GM12891 (cell line): ENCODE results near the gene DIP2C.

Source experiments
- PAX5 ChIP-seq: IDR thresholded peaks from 2 replicates; pipeline ENCODE4 v1.6.1; 2011; ENCODE audit warnings: low read length, moderate library complexity, mild to moderate bottlenecking; ENCODE audit not compliant: insufficient read depth, severe bottlenecking
- POLR2A ChIP-seq: IDR thresholded peaks from 2 replicates; pipeline ENCODE4 v1.6.1; 2011; ENCODE audit warnings: low read depth, low read length, control low read depth
- POLR2AphosphoS5 ChIP-seq: IDR thresholded peaks from 2 replicates; pipeline ENCODE4 v1.6.1; 2011; ENCODE audit warnings: low read depth, low read length, control low read depth
- POU2F2 ChIP-seq: IDR thresholded peaks from 2 replicates; pipeline ENCODE4 v1.6.1; 2011; ENCODE audit warnings: low read depth, mild to moderate bottlenecking, control low read depth, low read length, moderate library complexity
- TAF1 ChIP-seq: IDR thresholded peaks from 2 replicates; pipeline ENCODE4 v1.6.1; 2011; ENCODE audit warnings: low read depth, low read length, control low read depth

DNA sequence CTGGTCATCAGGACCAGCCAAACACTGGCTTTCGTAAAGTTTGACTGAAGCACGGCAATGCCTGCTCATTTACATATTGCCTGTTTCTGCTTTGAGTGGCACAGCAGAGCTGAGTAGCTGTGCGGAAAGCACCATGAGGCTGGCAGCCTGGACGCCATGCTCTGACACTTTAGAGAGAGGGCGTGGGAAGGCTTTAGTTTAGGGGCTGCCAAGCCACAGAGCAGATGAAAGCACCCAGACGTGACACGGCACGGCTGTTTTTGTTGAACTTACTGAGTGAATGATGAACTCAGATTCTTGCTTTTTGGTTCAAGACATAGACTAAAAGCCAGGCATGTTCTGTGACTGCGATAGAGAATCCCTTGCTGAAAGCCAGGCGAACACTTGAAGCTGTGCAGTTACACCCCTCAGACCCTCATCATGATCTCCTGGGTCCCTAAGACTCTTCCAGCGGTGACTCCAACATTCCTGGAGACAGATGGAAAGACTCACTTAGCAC, 372.1 kb downstream of the DIP2C start:
- TF ChIP-seq POLR2A (no peak), POLR2AphosphoS5 (no peak), TAF1 (no peak), POU2F2 (peak; percentile 94), PAX5 (peak; percentile 84)
